ENCODE data around the gene ITGBL1. TPM values are rescaled to one million over a fixed set of nuclear protein-coding genes. Genes with fewer than 3 reads are reported as not detected.

ITGBL1 gene
- total RNA-seq, 1 experiment from 2014 or later: 37.1 TPM

- H4K20me1 ChIP-seq (ENCODE audit: low read length): no peaks in the 10 kb centered on the region
- POLR2A ChIA-PET (ENCODE audit: unreplicated experiment): no interaction called here
- CTCF ChIA-PET: no interaction called here
- no peaks in the 10 kb centered on the region for H3K9me2 ChIP-seq (replicated peaks; ENCODE audit: low read length)
- no peak overlapping the region for H3K9ac ChIP-seq (ENCODE audit: low read length)
- H3K9me3 ChIP-seq (ENCODE audit: low read length): no peaks in the 10 kb centered on the region
- BruUV-seq (replicated peaks): no TSS peak
- H3F3A ChIP-seq (ENCODE audit: low read length, unreplicated experiment): no peaks in the 10 kb centered on the region
- no peak for DNase-seq
- no peaks in the 10 kb centered on the region for H3K4me1 ChIP-seq (ENCODE audit: insufficient read depth, low read length)
- H3K36me3 ChIP-seq (ENCODE audit: low read depth, low read length): no peaks in the 10 kb centered on the region
- intact Hi-C loops (cut with micrococcal nuclease): no loop called here
- no peak overlapping the region for H3K27ac ChIP-seq (ENCODE audit: low read length)
- TF ChIP-seq CTCF (conservative IDR thresholded peaks at IDR 0.05; ENCODE audit: low read depth, low read length) (no peak), EZH2phosphoT487 (IDR thresholded peaks at IDR 0.05; ENCODE audit: borderline replicate concordance, low read length) (no peak), EZH2 (IDR thresholded peaks at IDR 0.05; ENCODE audit: low read length, unreplicated experiment) (no peak)
- no peaks in the 10 kb centered on the region for H3K27me3 ChIP-seq (ENCODE audit: low read length)
- H3K4me2 ChIP-seq (ENCODE audit: low read length): no peak overlapping the region
- no peak overlapping the region for H3K4me3 ChIP-seq (ENCODE audit: low read length)
- H2AFZ ChIP-seq (ENCODE audit: low read length): no peak overlapping the region
- no peak for ATAC-seq
- no peaks in the 10 kb centered on the region for H3K79me2 ChIP-seq (ENCODE audit: low read length)
Measured at GRCh38 chr13:101728021-101728420, 275.5 kb downstream of the ITGBL1 start.

GRCh38 chr13:101728615-101729014 lies 276.1 kb downstream of the ITGBL1 start:
- no peaks in the 10 kb centered on the region for H3K9me2 ChIP-seq (replicated peaks; ENCODE audit: low read length)
- H3K9ac ChIP-seq (ENCODE audit: low read length): no peak overlapping the region
- H4K20me1 ChIP-seq (ENCODE audit: low read length): no peaks in the 10 kb centered on the region
- CTCF ChIA-PET: no interaction called here
- no peaks in the 10 kb centered on the region for H3K36me3 ChIP-seq (ENCODE audit: low read depth, low read length)
- H3K27me3 ChIP-seq (ENCODE audit: low read length): no peaks in the 10 kb centered on the region
- no peak overlapping the region for H3K4me2 ChIP-seq (ENCODE audit: low read length)
- no peaks in the 10 kb centered on the region for H3K9me3 ChIP-seq (ENCODE audit: low read length)
- no peaks in the 10 kb centered on the region for H3K79me2 ChIP-seq (ENCODE audit: low read length)
- H3K27ac ChIP-seq (ENCODE audit: low read length): no peak overlapping the region
- intact Hi-C loops (cut with micrococcal nuclease): no loop called here
- H3K4me3 ChIP-seq (ENCODE audit: low read length): no peak overlapping the region
- H3F3A ChIP-seq (ENCODE audit: low read length, unreplicated experiment): no peaks in the 10 kb centered on the region
- H2AFZ ChIP-seq (ENCODE audit: low read length): no peak overlapping the region
- BruUV-seq (replicated peaks): no TSS peak
- H3K4me1 ChIP-seq (ENCODE audit: insufficient read depth, low read length): no peaks in the 10 kb centered on the region
- ATAC-seq (no peak), DNase-seq (no peak)
- POLR2A ChIA-PET (ENCODE audit: unreplicated experiment): no interaction called here
- TF ChIP-seq CTCF (conservative IDR thresholded peaks at IDR 0.05; ENCODE audit: low read depth, low read length) (no peak), EZH2phosphoT487 (IDR thresholded peaks at IDR 0.05; ENCODE audit: borderline replicate concordance, low read length) (no peak), EZH2 (IDR thresholded peaks at IDR 0.05; ENCODE audit: low read length, unreplicated experiment) (no peak)

DNA sequence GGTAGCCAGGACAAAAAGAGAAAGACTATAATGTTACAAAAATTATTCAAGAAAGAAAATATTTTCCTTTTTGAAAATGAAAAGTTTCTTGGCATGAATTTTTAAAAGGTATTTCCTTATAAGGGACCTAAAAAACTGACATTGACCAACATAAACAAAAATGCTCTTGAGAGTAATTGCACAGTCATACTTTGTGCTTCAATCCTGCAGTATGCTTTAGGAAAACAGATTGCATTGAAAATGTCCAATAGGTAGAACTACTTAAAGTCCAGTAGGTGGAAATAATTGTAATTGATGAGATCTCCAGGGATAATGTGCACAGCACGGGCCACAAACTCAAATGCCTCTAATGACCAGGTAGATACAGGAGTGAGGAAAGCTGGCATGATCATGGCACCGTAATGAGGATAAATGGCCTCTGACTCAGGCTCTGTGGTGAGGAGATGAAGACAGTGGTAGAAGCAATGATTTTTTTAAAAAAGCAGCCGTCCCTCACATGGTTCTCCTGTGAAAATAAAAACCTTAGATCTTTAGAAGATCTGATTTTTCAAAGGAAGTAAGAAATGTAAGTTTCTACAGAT lies 278.0 kb downstream of the ITGBL1 start:
- Histone ChIP-seq H3K4me1 (ENCODE audit: insufficient read depth, low read length) (no peaks in the 10 kb centered on the region), H3K27ac (ENCODE audit: low read length) (no peak overlapping the region), H2AFZ (ENCODE audit: low read length) (no peak overlapping the region), H4K20me1 (ENCODE audit: low read length) (no peaks in the 10 kb centered on the region), H3K4me2 (ENCODE audit: low read length) (no peak overlapping the region), H3K36me3 (ENCODE audit: low read depth, low read length) (no peaks in the 10 kb centered on the region), H3K9ac (ENCODE audit: low read length) (no peak overlapping the region), H3K4me3 (ENCODE audit: low read length) (no peak overlapping the region), H3F3A (ENCODE audit: low read length, unreplicated experiment) (no peaks in the 10 kb centered on the region), H3K9me2 (replicated peaks; ENCODE audit: low read length) (no peaks in the 10 kb centered on the region), H3K79me2 (ENCODE audit: low read length) (no peaks in the 10 kb centered on the region), H3K9me3 (ENCODE audit: low read length) (no peaks in the 10 kb centered on the region), H3K27me3 (ENCODE audit: low read length) (no peaks in the 10 kb centered on the region)
- POLR2A ChIA-PET (ENCODE audit: unreplicated experiment): no interaction called here
- BruUV-seq (replicated peaks): no TSS peak
- intact Hi-C loops (cut with micrococcal nuclease): no loop called here
- ATAC-seq: no peak
- CTCF ChIA-PET: interaction anchor here (0.6 kb wide), 1 partner anchor 216 kb away, joined by 3 read pairs; no protein-coding TSS in a partner anchor
- DNase-seq: no peak
- TF ChIP-seq EZH2phosphoT487 (IDR thresholded peaks at IDR 0.05; ENCODE audit: borderline replicate concordance, low read length) (no peak), EZH2 (IDR thresholded peaks at IDR 0.05; ENCODE audit: low read length, unreplicated experiment) (no peak), CTCF (conservative IDR thresholded peaks at IDR 0.05; ENCODE audit: low read depth, low read length) (no peak)
